ENCODE results near the gene PRKN. TPM values are rescaled to one million over a fixed set of nuclear protein-coding genes. Genes with fewer than 3 reads are reported as not detected.

The PRKN gene
- total RNA-seq, 1 donor from 2014 or later: 5.7 TPM

GRCh38 chr6:161355696-161356095 lies 1371.9 kb downstream of the PRKN start:
- H3K9me3 Mint-ChIP-seq (ENCODE audit: low read depth): no peaks in the 10 kb centered on the region
- no peak for TF ChIP-seq CTCF (IDR thresholded peaks at IDR 0.05)
- H3K36me3 Mint-ChIP-seq (ENCODE audit: low read depth): peaks cover 3% of the 10 kb centered on the region
- peaks cover 18% of the 10 kb centered on the region for H3K4me1 Mint-ChIP-seq (ENCODE audit: low read depth)
- H3K27me3 Mint-ChIP-seq (ENCODE audit: low read depth): no peaks in the 10 kb centered on the region
- no peak for DNase-seq (ENCODE audit: low spot score)
- H3K4me3 Mint-ChIP-seq (ENCODE audit: unreplicated experiment): no peak overlapping the region
- H3K27ac Mint-ChIP-seq (ENCODE audit: unreplicated experiment): no peak overlapping the region

- Mint-ChIP-seq H3K36me3 (ENCODE audit: low read depth) (peaks cover 3% of the 10 kb centered on the region), H3K9me3 (ENCODE audit: low read depth) (no peaks in the 10 kb centered on the region)
- DNase-seq (ENCODE audit: low spot score): no peak
Measured at GRCh38 chr6:161354956-161355355, 1372.6 kb downstream of the PRKN start.

GRCh38 chr6:161354276-161354840 lies 1373.2 kb downstream of the PRKN start:
- no peaks in the 10 kb centered on the region for H3K9me3 Mint-ChIP-seq (ENCODE audit: low read depth)
- H3K4me3 Mint-ChIP-seq (ENCODE audit: unreplicated experiment): no peak overlapping the region
- no peaks in the 10 kb centered on the region for H3K27me3 Mint-ChIP-seq (ENCODE audit: low read depth)
- TF ChIP-seq CTCF (IDR thresholded peaks at IDR 0.05): no peak
- H3K27ac Mint-ChIP-seq (ENCODE audit: unreplicated experiment): no peak overlapping the region
- H3K36me3 Mint-ChIP-seq (ENCODE audit: low read depth): peaks cover 3% of the 10 kb centered on the region
- DNase-seq (ENCODE audit: low spot score): no peak
- peaks cover 7% of the 10 kb centered on the region for H3K4me1 Mint-ChIP-seq (ENCODE audit: low read depth)

More at GRCh38 chr6:161354956-161355355, 1372.6 kb downstream of the PRKN start:
- Mint-ChIP-seq H3K27me3 (ENCODE audit: low read depth) (no peaks in the 10 kb centered on the region), H3K4me3 (ENCODE audit: unreplicated experiment) (no peak overlapping the region), H3K27ac (ENCODE audit: unreplicated experiment) (no peak overlapping the region), H3K4me1 (ENCODE audit: low read depth) (peaks cover 13% of the 10 kb centered on the region)
- no peak for TF ChIP-seq CTCF (IDR thresholded peaks at IDR 0.05)

GRCh38 chr6:161353208-161353613 lies 1374.4 kb downstream of the PRKN start:
- no peaks in the 10 kb centered on the region for H3K9me3 Mint-ChIP-seq (ENCODE audit: low read depth)

GRCh38 chr6:161351858-161352257 lies 1375.7 kb downstream of the PRKN start:
- Mint-ChIP-seq H3K36me3 (ENCODE audit: low read depth) (peaks cover 5% of the 10 kb centered on the region), H3K27ac (ENCODE audit: unreplicated experiment) (no peak overlapping the region), H3K4me1 (ENCODE audit: low read depth) (peaks cover 7% of the 10 kb centered on the region), H3K27me3 (ENCODE audit: low read depth) (no peaks in the 10 kb centered on the region), H3K9me3 (ENCODE audit: low read depth) (no peaks in the 10 kb centered on the region), H3K4me3 (ENCODE audit: unreplicated experiment) (no peak overlapping the region)
- DNase-seq (ENCODE audit: low spot score): no peak
- no peak for TF ChIP-seq CTCF (IDR thresholded peaks at IDR 0.05)

More at GRCh38 chr6:161353208-161353613, 1374.4 kb downstream of the PRKN start:
- TF ChIP-seq CTCF (IDR thresholded peaks at IDR 0.05): peak; percentile 35
- no peaks in the 10 kb centered on the region for H3K27me3 Mint-ChIP-seq (ENCODE audit: low read depth)
- DNase-seq (ENCODE audit: low spot score): no peak
- no peak overlapping the region for H3K27ac Mint-ChIP-seq (ENCODE audit: unreplicated experiment)
- peaks cover 3% of the 10 kb centered on the region for H3K4me1 Mint-ChIP-seq (ENCODE audit: low read depth)
- H3K4me3 Mint-ChIP-seq (ENCODE audit: unreplicated experiment): no peak overlapping the region
- peaks cover 3% of the 10 kb centered on the region for H3K36me3 Mint-ChIP-seq (ENCODE audit: low read depth)
